Liver (tissue), 3 donors: ENCODE measurements around the gene PCDHB14.
"Not testable (repeated sequence)": the region's sequence is repeated elsewhere in the genome, so short reads cannot be mapped to it uniquely, and the experiment has no call there.

ENCODE experiments used
- CTCF ChIP-seq: fragments of 150-350 bp; IDR thresholded peaks from 2 replicates; pipeline ENCODE4 v1.5.1; 2017; ENCODE audit warnings: improper control_type of control experiment, low read depth, low read length; ENCODE audit not compliant: missing input control
- EGR1 ChIP-seq, 2 donors: IDR thresholded peaks; 2 replicates each; pipeline ENCODE4 v1.6.1; 2016 to 2018; ENCODE audit warnings: antibody characterized with exemption in 2 of 2, low read depth in 2 of 2
- FOXA1 ChIP-seq: IDR thresholded peaks from 2 replicates; pipeline ENCODE4 v1.6.1; 2016; ENCODE audit warnings: antibody characterized with exemption
- RAD21 ChIP-seq, 2 donors: IDR thresholded peaks; 2 replicates each; pipeline ENCODE4 v1.6.1; 2016; ENCODE audit warnings: antibody characterized with exemption in 2 of 2, mild to moderate bottlenecking in 2 of 2
- SP1 ChIP-seq: IDR thresholded peaks from 2 replicates; pipeline ENCODE4 v1.6.1; 2018; ENCODE audit warnings: antibody characterized with exemption, mild to moderate bottlenecking
- TAF1 ChIP-seq: conservative IDR thresholded peaks from 2 replicates; pipeline ENCODE4 v1.6.1; 2016; ENCODE audit warnings: antibody characterized with exemption, mild to moderate bottlenecking
- TF ChIP-seq, protein P1 (sequence below): IDR thresholded peaks from 2 replicates; pipeline ENCODE4 v1.6.1; 2016; ENCODE audit warnings: antibody characterized with exemption
- donor health status: healthy.
- donor health status: healthy.

DNA sequence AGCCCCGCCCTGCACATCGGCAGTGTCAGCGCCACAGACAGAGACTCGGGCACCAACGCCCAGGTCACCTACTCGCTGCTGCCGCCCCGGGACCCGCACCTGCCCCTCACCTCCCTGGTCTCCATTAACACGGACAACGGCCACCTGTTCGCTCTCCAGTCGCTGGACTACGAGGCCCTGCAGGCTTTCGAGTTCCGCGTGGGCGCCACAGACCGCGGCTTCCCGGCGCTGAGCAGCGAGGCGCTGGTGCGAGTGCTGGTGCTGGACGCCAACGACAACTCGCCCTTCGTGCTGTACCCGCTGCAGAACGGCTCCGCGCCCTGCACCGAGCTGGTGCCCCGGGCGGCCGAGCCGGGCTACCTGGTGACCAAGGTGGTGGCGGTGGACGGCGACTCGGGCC lies 23.8 kb downstream of the PCDHB14 start:
- TF ChIP-seq CTCF; RAD21 (IDR thresholded peaks at IDR 0.05); FOXA1; SP1; EGR1 (IDR thresholded peaks at IDR 0.05; ENCODE audit: low read depth in 2 of 2); TAF1: not testable (repeated sequence)
- TF ChIP-seq, protein P1, sequence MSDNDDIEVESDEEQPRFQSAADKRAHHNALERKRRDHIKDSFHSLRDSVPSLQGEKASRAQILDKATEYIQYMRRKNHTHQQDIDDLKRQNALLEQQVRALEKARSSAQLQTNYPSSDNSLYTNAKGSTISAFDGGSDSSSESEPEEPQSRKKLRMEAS = not testable (repeated sequence)
